C4-2B (cell line): ENCODE data around the gene FTCDNL1.

Experiments
- H3K27ac ChIP-seq: fragments of 450-650 bp; 2 replicates; pipeline ENCODE4 v1.5.1; 2017
- ZFX ChIP-seq: fragments of 450-650 bp; IDR thresholded peaks from 2 replicates; pipeline ENCODE4 v1.6.1; 2017
- TF ChIP-seq, protein P1 (sequence below): fragments of 450-650 bp; conservative IDR thresholded peaks from 2 replicates; pipeline ENCODE4 v1.5.1; 2017; ENCODE audit warnings: mild to moderate bottlenecking

FTCDNL1 gene

DNA sequence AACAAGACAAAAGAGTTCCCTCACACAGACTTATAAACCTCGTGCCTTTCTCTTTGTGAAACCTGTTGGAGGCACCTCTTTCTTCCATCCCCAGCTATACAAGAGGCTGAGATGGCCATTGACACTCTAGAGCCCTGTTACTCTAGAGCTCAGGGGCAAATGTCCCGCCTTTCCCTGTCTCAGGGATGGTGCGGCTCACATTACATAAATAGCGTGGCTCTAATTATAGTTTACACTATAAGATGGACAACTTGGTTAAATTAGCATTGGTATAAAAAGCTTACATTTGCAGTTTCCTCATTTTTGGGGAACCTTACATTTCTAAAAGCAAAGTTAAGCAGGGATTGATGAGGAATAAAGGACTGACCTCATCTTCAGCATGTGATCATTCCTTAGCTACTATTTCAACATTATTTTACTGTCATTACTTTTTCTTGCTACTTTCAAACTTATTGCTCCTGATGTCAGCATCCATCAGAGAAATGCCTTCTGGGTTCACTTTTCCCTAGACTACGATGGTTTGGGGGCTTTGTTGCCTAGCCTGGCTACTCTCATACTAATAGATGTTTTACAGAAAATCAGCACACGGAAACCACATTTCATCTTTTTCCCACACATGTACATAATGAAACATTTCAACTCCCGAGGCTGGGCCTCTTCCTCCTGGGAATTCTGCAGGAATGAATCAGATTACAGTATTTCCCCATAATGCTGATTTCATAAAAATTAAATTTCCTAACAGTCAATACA lies 40.4 kb downstream of the FTCDNL1 start:
- TF ChIP-seq, protein P1, sequence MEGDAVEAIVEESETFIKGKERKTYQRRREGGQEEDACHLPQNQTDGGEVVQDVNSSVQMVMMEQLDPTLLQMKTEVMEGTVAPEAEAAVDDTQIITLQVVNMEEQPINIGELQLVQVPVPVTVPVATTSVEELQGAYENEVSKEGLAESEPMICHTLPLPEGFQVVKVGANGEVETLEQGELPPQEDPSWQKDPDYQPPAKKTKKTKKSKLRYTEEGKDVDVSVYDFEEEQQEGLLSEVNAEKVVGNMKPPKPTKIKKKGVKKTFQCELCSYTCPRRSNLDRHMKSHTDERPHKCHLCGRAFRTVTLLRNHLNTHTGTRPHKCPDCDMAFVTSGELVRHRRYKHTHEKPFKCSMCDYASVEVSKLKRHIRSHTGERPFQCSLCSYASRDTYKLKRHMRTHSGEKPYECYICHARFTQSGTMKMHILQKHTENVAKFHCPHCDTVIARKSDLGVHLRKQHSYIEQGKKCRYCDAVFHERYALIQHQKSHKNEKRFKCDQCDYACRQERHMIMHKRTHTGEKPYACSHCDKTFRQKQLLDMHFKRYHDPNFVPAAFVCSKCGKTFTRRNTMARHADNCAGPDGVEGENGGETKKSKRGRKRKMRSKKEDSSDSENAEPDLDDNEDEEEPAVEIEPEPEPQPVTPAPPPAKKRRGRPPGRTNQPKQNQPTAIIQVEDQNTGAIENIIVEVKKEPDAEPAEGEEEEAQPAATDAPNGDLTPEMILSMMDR, result no peak
- TF ChIP-seq ZFX, result no peak
- H3K27ac ChIP-seq, result no peak overlapping the region

DNA sequence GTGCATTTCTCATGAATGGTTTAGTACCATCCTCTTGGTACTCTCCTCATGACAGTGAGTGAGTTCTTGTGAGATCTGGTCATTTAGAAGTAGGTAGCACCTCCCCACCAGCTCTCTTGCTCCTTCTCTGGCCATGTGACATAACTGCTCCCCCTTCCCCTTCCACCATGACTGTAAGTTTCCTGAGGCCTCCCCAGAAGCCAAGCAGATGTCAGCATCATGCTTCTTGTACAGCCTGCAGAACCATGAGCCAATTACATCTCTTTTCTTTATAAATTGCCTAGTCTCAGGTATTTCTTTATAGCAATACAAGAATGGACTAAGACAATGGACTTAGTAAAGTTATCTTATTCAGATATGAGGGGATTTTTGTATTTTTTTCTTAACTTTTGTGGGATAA lies 43.0 kb downstream of the FTCDNL1 start:
- TF ChIP-seq, protein P1, result no peak
- TF ChIP-seq ZFX, result no peak
- H3K27ac ChIP-seq, result no peak overlapping the region

DNA sequence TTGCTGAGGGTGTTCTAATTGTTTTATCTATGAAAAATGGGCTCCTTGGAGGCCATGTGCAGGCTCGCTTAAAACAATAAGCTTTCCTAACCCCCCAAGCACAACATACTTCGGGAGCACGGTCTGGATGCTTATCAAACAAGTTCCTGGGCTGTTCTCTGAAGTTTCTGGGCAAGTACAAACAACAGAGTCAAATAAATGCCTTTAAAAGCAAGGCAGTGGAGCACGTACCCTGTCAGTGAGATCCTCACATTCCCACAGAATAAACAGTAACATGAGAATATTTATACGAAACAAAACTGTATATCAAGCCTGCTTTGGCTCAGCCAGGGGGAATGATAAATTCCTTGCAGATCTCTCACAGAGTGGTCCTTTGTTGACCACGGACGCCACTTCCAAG lies 44.8 kb downstream of the FTCDNL1 start:
- TF ChIP-seq ZFX, result no peak
- TF ChIP-seq, protein P1, result no peak
- no peak overlapping the region for H3K27ac ChIP-seq

DNA sequence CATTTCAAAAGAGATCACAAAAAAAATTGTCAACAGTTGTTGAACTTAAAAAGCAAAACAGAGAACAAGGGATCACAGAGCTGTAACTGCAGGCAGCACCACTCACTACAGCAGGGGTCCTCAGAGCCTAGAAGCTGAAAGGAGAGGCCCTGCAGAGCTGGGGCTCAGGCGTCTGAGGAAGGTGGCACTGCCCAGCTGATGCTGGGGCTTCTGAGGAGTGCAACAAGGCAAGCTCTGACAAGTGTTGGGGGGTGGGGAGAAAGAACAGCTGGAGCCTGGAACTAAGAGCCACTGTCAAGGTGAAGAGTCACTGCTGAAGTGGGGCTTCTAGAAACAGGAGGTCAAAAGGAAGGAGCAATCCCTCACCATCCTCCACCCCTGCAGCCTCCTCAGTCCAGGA lies 46.2 kb downstream of the FTCDNL1 start:
- H3K27ac ChIP-seq, result no peak overlapping the region
- TF ChIP-seq ZFX, result no peak
- TF ChIP-seq, protein P1, result no peak

DNA sequence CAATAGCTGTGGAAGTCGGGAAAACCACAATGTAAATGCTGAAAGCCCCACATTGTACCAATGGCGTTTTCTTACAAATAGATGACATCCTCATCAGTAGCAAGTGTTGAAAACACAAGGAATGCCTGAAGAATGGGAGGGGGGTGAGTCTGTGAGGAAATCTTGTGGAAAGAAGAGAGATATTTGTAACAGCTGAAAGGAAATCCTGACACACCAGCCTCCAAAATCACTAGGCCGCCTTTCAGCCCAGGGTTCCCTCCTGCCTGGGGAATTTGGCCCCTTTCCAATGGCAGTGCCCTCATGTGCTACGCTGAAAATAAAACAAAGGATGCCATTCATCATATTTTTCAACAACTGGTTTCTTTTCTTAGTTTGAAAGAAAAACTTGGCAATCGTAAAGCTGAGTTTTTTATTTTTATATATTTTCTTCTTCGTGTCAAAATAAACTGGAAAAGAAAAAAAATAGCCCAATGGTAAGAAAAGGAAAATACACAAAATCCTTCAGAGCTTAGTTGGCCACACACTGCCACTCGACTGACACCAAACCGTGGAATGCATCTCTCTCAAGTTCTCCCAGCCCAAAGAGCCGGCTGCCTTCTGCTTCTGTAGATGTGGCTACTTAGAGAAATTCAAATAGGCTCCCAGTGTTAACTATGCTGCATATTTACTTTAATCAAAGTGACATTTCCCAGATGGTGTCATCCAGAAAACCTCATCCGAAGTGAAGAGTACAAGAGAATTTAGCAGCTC lies 52.0 kb downstream of the FTCDNL1 start:
- TF ChIP-seq, protein P1, result no peak
- TF ChIP-seq ZFX, result no peak
- H3K27ac ChIP-seq, result no peak overlapping the region

DNA sequence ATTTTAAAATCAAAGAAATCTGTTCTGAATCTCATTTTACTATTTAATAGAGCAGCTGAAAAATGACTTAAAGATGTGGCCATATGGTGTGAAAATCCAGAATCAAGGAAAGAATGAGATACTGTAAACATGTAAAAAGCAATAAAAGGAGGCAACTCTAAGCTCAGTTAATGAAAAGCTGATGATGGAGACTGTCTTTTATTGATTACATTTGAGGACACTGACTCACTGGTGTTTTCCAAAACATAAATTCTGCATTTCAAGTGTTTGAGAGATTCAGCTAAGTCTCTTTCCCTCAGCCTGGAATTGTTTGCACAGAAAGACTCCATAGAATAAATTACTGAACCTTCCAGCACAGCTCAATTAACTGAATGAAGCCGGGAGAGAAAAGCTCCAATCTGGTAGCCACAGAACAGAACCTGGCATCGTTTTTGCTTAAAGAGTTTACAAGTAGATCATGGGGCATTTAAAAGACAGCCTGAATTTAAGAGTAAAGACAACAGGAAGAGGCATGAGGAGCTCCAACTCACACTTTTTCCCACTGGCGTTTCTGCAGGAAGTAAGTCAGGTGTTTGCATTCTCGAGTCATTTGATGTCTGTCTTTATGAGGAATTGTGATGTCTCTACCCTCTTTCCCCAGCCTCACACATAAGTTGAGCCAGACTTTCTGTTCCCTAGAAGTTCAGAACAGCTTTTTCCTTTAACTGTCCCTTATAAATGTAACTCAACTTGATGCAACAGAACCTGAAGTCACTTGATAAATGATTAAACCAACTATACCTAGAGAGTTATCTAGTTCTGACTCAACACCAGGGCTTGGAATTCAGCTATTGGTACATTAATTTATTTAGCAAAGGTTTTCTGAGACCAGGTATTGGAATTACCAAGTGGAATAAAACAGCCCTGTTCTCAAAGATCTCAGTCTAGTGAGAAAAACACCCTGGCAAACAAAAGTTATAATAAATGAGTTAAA lies 53.3 kb downstream of the FTCDNL1 start:
- no peak overlapping the region for H3K27ac ChIP-seq

More for the DNA sequence above, 53.3 kb downstream of the FTCDNL1 start:
- no peak for TF ChIP-seq ZFX
- TF ChIP-seq, protein P1, result no peak
